Astrocyte (in vitro differentiated cells and primary cell): Measurements from ENCODE around the gene EXD3. TPM values are rescaled to one million over a fixed set of nuclear protein-coding genes. Genes with fewer than 3 reads are reported as not detected.

ENCODE experiments used
- DNase-seq: peaks from one replicate; pipeline ENCODE4 v3.0.0-alpha.2; 2010; ENCODE audit warnings: low read depth
- FAIRE-seq: peaks from 2 replicates; lab custom pipeline; 2011; peaks lifted over from hg19 to GRCh38; lab: Jason Lieb, UNC
- H2AFZ ChIP-seq: 2 replicates; pipeline ENCODE4 v1.6.0; 2012; ENCODE audit warnings: low read depth, low read length, inconsistent platforms
- H3K27ac ChIP-seq: 2 replicates; pipeline ENCODE4 v1.5.1; 2011; ENCODE audit warnings: low read depth, low read length, inconsistent platforms
- H3K27me3 ChIP-seq: 2 replicates; pipeline ENCODE4 v1.6.0; 2011; ENCODE audit warnings: low read length, inconsistent platforms; ENCODE audit not compliant: insufficient read depth
- H3K36me3 ChIP-seq: 2 replicates; pipeline ENCODE4 v1.5.1; 2011; ENCODE audit warnings: low read length, inconsistent platforms; ENCODE audit not compliant: insufficient read depth
- H3K4me1 ChIP-seq: 2 replicates; pipeline ENCODE4 v1.5.1; 2011; ENCODE audit warnings: low read length, inconsistent platforms; ENCODE audit not compliant: insufficient read depth
- H3K4me2 ChIP-seq: 2 replicates; pipeline ENCODE4 v1.6.0; 2012; ENCODE audit warnings: low read length, inconsistent platforms
- H3K4me3 ChIP-seq: 2 replicates; pipeline ENCODE4 v1.5.1; 2011; ENCODE audit warnings: low read depth, mild to moderate bottlenecking, low read length, inconsistent platforms; ENCODE audit not compliant: insufficient read depth
- H3K79me2 ChIP-seq: 2 replicates; pipeline ENCODE4 v1.6.0; 2012; ENCODE audit warnings: mild to moderate bottlenecking, low read length, inconsistent platforms; ENCODE audit not compliant: insufficient read depth
- H3K9ac ChIP-seq: 2 replicates; pipeline ENCODE4 v1.6.0; 2012; ENCODE audit warnings: mild to moderate bottlenecking, low read length, inconsistent platforms
- H3K9me3 ChIP-seq: 2 replicates; pipeline ENCODE4 v1.5.1; 2012; ENCODE audit warnings: low read depth, mild to moderate bottlenecking, low read length, inconsistent platforms; ENCODE audit not compliant: insufficient read depth
- H4K20me1 ChIP-seq: 2 replicates; pipeline ENCODE4 v1.6.0; 2012; ENCODE audit warnings: low read length, inconsistent platforms; ENCODE audit not compliant: insufficient read depth
- H3K27ac Mint-ChIP-seq: one replicate; pipeline ENCODE4 v1.8.0; 2021; ENCODE audit warnings: mild to moderate bottlenecking, mixed read lengths; ENCODE audit not compliant: unreplicated experiment
- H3K27me3 Mint-ChIP-seq: one replicate; pipeline ENCODE4 v1.8.0; 2021; ENCODE audit warnings: low read depth, mixed read lengths; ENCODE audit not compliant: unreplicated experiment
- H3K36me3 Mint-ChIP-seq: one replicate; pipeline ENCODE4 v1.8.0; 2021; ENCODE audit warnings: low read depth, mixed read lengths; ENCODE audit not compliant: unreplicated experiment
- H3K4me1 Mint-ChIP-seq: one replicate; pipeline ENCODE4 v1.8.0; 2021; ENCODE audit warnings: low read depth, mixed read lengths; ENCODE audit not compliant: unreplicated experiment
- H3K4me3 Mint-ChIP-seq: one replicate; pipeline ENCODE4 v1.8.0; 2021; ENCODE audit warnings: mild to moderate bottlenecking, moderate library complexity, mixed read lengths; ENCODE audit not compliant: unreplicated experiment
- H3K9me3 Mint-ChIP-seq: one replicate; pipeline ENCODE4 v1.8.0; 2021; ENCODE audit warnings: mild to moderate bottlenecking, mixed read lengths; ENCODE audit not compliant: unreplicated experiment
- EZH2 ChIP-seq: IDR thresholded peaks from 2 replicates; pipeline ENCODE4 v1.6.1; 2012; ENCODE audit warnings: mild to moderate bottlenecking, low read length, inconsistent platforms; ENCODE audit not compliant: insufficient read depth
- total RNA-seq: library from RNA; stranded (reverse); gene quantifications from 2 replicates; pipeline ENCODE4 v1.2.1, GENCODE V29; 2021
- TF ChIP-seq, protein P1 (sequence below): IDR thresholded peaks from 2 replicates; pipeline ENCODE4 v1.5.1; 2011; ENCODE audit warnings: low read depth, mild to moderate bottlenecking, inconsistent platforms, low read length, moderate library complexity; ENCODE audit not compliant: insufficient read depth

Gene EXD3
- total RNA-seq, 1 donor from 2014 or later = 8.5 TPM

- Mint-ChIP-seq H3K27ac (no peak overlapping the region), H3K27me3 (no peaks in the 10 kb centered on the region), H3K4me3 (peak overlapping the region; percentile 80), H3K36me3 (peaks cover 3% of the 10 kb centered on the region), H3K4me1 (no peaks in the 10 kb centered on the region), H3K9me3 (no peaks in the 10 kb centered on the region)
- no peak for FAIRE-seq
- Histone ChIP-seq H3K79me2 (peaks cover 28% of the 10 kb centered on the region), H3K9me3 (no peaks in the 10 kb centered on the region), H3K9ac (peak overlapping the region; percentile 74), H3K27me3 (no peaks in the 10 kb centered on the region), H3K4me3 (peak overlapping the region; percentile 73), H3K27ac (peak overlapping the region; percentile 40), H3K4me1 (peaks cover 32% of the 10 kb centered on the region), H2AFZ (no peak overlapping the region), H3K4me2 (peak overlapping the region; percentile 93), H3K36me3 (no peaks in the 10 kb centered on the region), H4K20me1 (peaks cover 54% of the 10 kb centered on the region)
- TF ChIP-seq EZH2 = no peak
- TF ChIP-seq, protein P1, sequence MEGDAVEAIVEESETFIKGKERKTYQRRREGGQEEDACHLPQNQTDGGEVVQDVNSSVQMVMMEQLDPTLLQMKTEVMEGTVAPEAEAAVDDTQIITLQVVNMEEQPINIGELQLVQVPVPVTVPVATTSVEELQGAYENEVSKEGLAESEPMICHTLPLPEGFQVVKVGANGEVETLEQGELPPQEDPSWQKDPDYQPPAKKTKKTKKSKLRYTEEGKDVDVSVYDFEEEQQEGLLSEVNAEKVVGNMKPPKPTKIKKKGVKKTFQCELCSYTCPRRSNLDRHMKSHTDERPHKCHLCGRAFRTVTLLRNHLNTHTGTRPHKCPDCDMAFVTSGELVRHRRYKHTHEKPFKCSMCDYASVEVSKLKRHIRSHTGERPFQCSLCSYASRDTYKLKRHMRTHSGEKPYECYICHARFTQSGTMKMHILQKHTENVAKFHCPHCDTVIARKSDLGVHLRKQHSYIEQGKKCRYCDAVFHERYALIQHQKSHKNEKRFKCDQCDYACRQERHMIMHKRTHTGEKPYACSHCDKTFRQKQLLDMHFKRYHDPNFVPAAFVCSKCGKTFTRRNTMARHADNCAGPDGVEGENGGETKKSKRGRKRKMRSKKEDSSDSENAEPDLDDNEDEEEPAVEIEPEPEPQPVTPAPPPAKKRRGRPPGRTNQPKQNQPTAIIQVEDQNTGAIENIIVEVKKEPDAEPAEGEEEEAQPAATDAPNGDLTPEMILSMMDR = no peak
- DNase-seq = no peak
Measured at GRCh38 chr9:137278061-137278701, 144.8 kb downstream of the EXD3 start.

- no peak within 1 kb of the TSS for H3K27ac Mint-ChIP-seq
- H3K9me3 Mint-ChIP-seq = no peaks in the 10 kb centered on the region
- H3K27me3 Mint-ChIP-seq = no peaks in the 10 kb centered on the region
- TF ChIP-seq, protein P1 = no peak
- TF ChIP-seq EZH2 = no peak
- Histone ChIP-seq H2AFZ (no peak within 1 kb of the TSS), H4K20me1 (peaks cover 52% of the 10 kb centered on the region), H3K79me2 (peaks cover 28% of the 10 kb centered on the region), H3K4me2 (peak within 1 kb of the TSS; percentile 93), H3K9ac (peak within 1 kb of the TSS; percentile 74), H3K36me3 (no peaks in the 10 kb centered on the region), H3K9me3 (no peaks in the 10 kb centered on the region), H3K4me3 (peak within 1 kb of the TSS; percentile 73), H3K27me3 (no peaks in the 10 kb centered on the region), H3K4me1 (peaks cover 32% of the 10 kb centered on the region), H3K27ac (peak within 1 kb of the TSS; percentile 50)
- DNase-seq (peak; percentile 75), FAIRE-seq (no peak)
- no peaks in the 10 kb centered on the region for H3K4me1 Mint-ChIP-seq
- H3K36me3 Mint-ChIP-seq = peaks cover under 1% of the 10 kb centered on the region
- H3K4me3 Mint-ChIP-seq = peak within 1 kb of the TSS; percentile 80
Measured at GRCh38 chr9:137277329-137278041, 145.5 kb downstream of the EXD3 start, which contains the start of gene TOR4A. TOR4A (plus strand) TSS chr9:137277726; CDS start chr9:137278690, 964 bp downstream.
